Liver (tissue), 9 donors: Measurements from ENCODE around the gene IFNGR1. TPM values are rescaled to one million over a fixed set of nuclear protein-coding genes. Genes with fewer than 3 reads are reported as not detected.

Source experiments
- DNase-seq: peaks from one replicate; pipeline ENCODE4 v3.0.0-alpha.2; 2017; ENCODE audit warnings: low spot score
- H3K27ac ChIP-seq, 2 donors: one replicate each; pipeline ENCODE4 v1.7.0; 2013; ENCODE audit warnings: inconsistent platforms in 2 of 2, low read length in 2 of 2, control low read depth in 1 of 2, low read depth in 1 of 2, mild to moderate bottlenecking in 1 of 2
- H3K27me3 ChIP-seq, 4 donors: one replicate each; pipeline versions ENCODE4 v1.6.1 to v1.7.0; 2013; ENCODE audit warnings: low read length in 3 of 4, inconsistent platforms in 1 of 4, mild to moderate bottlenecking in 1 of 4, moderate library complexity in 1 of 4; ENCODE audit not compliant: control insufficient read depth in 4 of 4, insufficient read depth in 4 of 4
- H3K36me3 ChIP-seq, 4 donors: one replicate each; pipeline versions ENCODE4 v1.6.1 to v1.7.0; 2013; ENCODE audit warnings: low read length in 3 of 4, mild to moderate bottlenecking in 3 of 4, low read depth in 1 of 4, moderate library complexity in 1 of 4; ENCODE audit not compliant: control insufficient read depth in 4 of 4, insufficient read depth in 3 of 4
- H3K4me1 ChIP-seq, 4 donors: one replicate each; pipeline versions ENCODE4 v1.6.1 to v1.7.0; 2013; ENCODE audit warnings: low read length in 3 of 4, mild to moderate bottlenecking in 3 of 4, moderate library complexity in 1 of 4; ENCODE audit not compliant: control insufficient read depth in 4 of 4, insufficient read depth in 4 of 4
- H3K4me3 ChIP-seq, 3 donors: one replicate each; pipeline versions ENCODE4 v1.6.1 to v1.7.0; 2013; ENCODE audit warnings: low read length in 3 of 3, control low read depth in 1 of 3, low read depth in 1 of 3, mild to moderate bottlenecking in 1 of 3
- H3K9ac ChIP-seq, 2 donors: one replicate each; pipeline ENCODE4 v1.7.0; 2013; ENCODE audit warnings: low read length in 2 of 2, mild to moderate bottlenecking in 2 of 2, moderate library complexity in 2 of 2, control low read depth in 1 of 2, low read depth in 1 of 2
- H3K9me3 ChIP-seq, 4 donors: one replicate each; pipeline versions ENCODE4 v1.6.1 to v1.7.0; 2013; ENCODE audit warnings: low read length in 3 of 4; ENCODE audit not compliant: control insufficient read depth in 4 of 4
- ATF3 ChIP-seq: IDR thresholded peaks from 2 replicates; pipeline ENCODE4 v1.6.1; 2016; ENCODE audit warnings: antibody characterized with exemption
- CTCF ChIP-seq: fragments of 150-350 bp; IDR thresholded peaks from 2 replicates; pipeline ENCODE4 v1.5.1; 2017; ENCODE audit warnings: improper control_type of control experiment, low read depth, low read length; ENCODE audit not compliant: missing input control
- EGR1 ChIP-seq, 2 donors: IDR thresholded peaks; 2 replicates each; pipeline ENCODE4 v1.6.1; 2016 to 2018; ENCODE audit warnings: antibody characterized with exemption in 2 of 2, low read depth in 2 of 2
- FOXA1 ChIP-seq: IDR thresholded peaks from 2 replicates; pipeline ENCODE4 v1.6.1; 2016; ENCODE audit warnings: antibody characterized with exemption
- FOXA2 ChIP-seq: IDR thresholded peaks from 2 replicates; pipeline ENCODE4 v1.6.1; 2016; ENCODE audit warnings: antibody characterized with exemption
- GABPA ChIP-seq, 2 donors: IDR thresholded peaks in 1 of 2; conservative IDR thresholded peaks in 1 of 2; 2 replicates each; pipeline ENCODE4 v1.6.1; 2016; ENCODE audit warnings: antibody characterized with exemption in 2 of 2, mild to moderate bottlenecking in 1 of 2, moderate library complexity in 1 of 2
- HNF4A ChIP-seq, 2 donors: conservative IDR thresholded peaks; 2 replicates each; pipeline ENCODE4 v1.6.1; 2016; ENCODE audit warnings: antibody characterized with exemption in 2 of 2, mild to moderate bottlenecking in 2 of 2
- HNF4G ChIP-seq: IDR thresholded peaks from 2 replicates; pipeline ENCODE4 v1.6.1; 2016; ENCODE audit warnings: antibody characterized with exemption
- JUND ChIP-seq, 2 donors: IDR thresholded peaks; 2 replicates each; pipeline ENCODE4 v1.6.1; 2016; ENCODE audit warnings: antibody characterized with exemption in 2 of 2
- MAX ChIP-seq: IDR thresholded peaks from 2 replicates; pipeline ENCODE4 v1.6.1; 2016; ENCODE audit warnings: antibody characterized with exemption
- NR2F2 ChIP-seq: IDR thresholded peaks from 2 replicates; pipeline ENCODE4 v1.6.1; 2016; ENCODE audit warnings: antibody characterized with exemption
- RAD21 ChIP-seq, 2 donors: IDR thresholded peaks; 2 replicates each; pipeline ENCODE4 v1.6.1; 2016; ENCODE audit warnings: antibody characterized with exemption in 2 of 2, mild to moderate bottlenecking in 2 of 2
- REST ChIP-seq: IDR thresholded peaks from 2 replicates; pipeline ENCODE4 v1.6.1; 2016; ENCODE audit warnings: antibody characterized with exemption, mild to moderate bottlenecking
- RXRA ChIP-seq, 2 donors: IDR thresholded peaks; 2 replicates each; pipeline ENCODE4 v1.6.1; 2017 to 2018; ENCODE audit warnings: antibody characterized with exemption in 2 of 2, mild to moderate bottlenecking in 1 of 2
- SP1 ChIP-seq: IDR thresholded peaks from 2 replicates; pipeline ENCODE4 v1.6.1; 2018; ENCODE audit warnings: antibody characterized with exemption, mild to moderate bottlenecking
- TAF1 ChIP-seq: conservative IDR thresholded peaks from 2 replicates; pipeline ENCODE4 v1.6.1; 2016; ENCODE audit warnings: antibody characterized with exemption, mild to moderate bottlenecking
- YY1 ChIP-seq: IDR thresholded peaks from 2 replicates; pipeline ENCODE4 v1.6.1; 2016; ENCODE audit warnings: antibody characterized with exemption, mild to moderate bottlenecking
- ZBTB33 ChIP-seq: IDR thresholded peaks from 2 replicates; pipeline ENCODE4 v1.6.1; 2016; ENCODE audit warnings: antibody characterized with exemption
- WGBS: extraction: QIAGEN DNeasy Blood & Tissue Kit; methylation state at CpG from one replicate; pipeline ENCODE4 v1.1.7; 2013; 5-methylcytosine and 5-hydroxymethylcytosine counted together
- polyA plus RNA-seq, 2 donors: library from polyadenylated mRNA; stranded (reverse) in 1 of 2; unstranded in 1 of 2; fragments of 200-250 nt in 1 of 2; fragments of >200 nt in 1 of 2; fragmentation: Nextera tagmentation in 1 of 2; extraction: Ambion mirVana in 1 of 2; gene quantifications; one replicate each; pipeline versions ENCODE4 v1.2.1 to v1.2.3, GENCODE V29; 2013 to 2015
- total RNA-seq, 2 donors: library from RNA; depleted of rRNA; stranded (reverse); fragments of >200 nt; gene quantifications; one replicate each; pipeline ENCODE4 v1.2.3, GENCODE V29; 2014
- donor health status: healthy.
- donor health status: healthy.
- donor health status: healthy.
- donor health status: healthy.
- donor health status: healthy.

Gene IFNGR1
- total and polyA plus RNA-seq, 4 donors, result 33.9 to 57.8 (median 39.0) TPM

GRCh38 chr6:137162692-137163306 is 56.4 kb downstream of the IFNGR1 start:
- no peaks in the 10 kb centered on the region for H3K9me3 ChIP-seq
- TF ChIP-seq EGR1 (IDR thresholded peaks at IDR 0.05; ENCODE audit: low read depth in 2 of 2) (no peak), RAD21 (IDR thresholded peaks at IDR 0.05) (no peak), NR2F2 (no peak), FOXA2 (no peak), ATF3 (no peak), SP1 (no peak), HNF4A (conservative IDR thresholded peaks at IDR 0.05) (no peak), CTCF (no peak), HNF4G (no peak), REST (no peak), MAX (no peak), JUND (IDR thresholded peaks at IDR 0.05) (no peak), GABPA (IDR thresholded peaks at IDR 0.05 in 1 of 2, conservative IDR thresholded peaks at IDR 0.05 in 1 of 2) (no peak), YY1 (no peak), FOXA1 (no peak), TAF1 (no peak), RXRA (IDR thresholded peaks at IDR 0.05) (no peak), ZBTB33 (no peak)

More at GRCh38 chr6:137162692-137163306, 56.4 kb downstream of the IFNGR1 start:
- Histone ChIP-seq H3K4me3 (no peak overlapping the region), H3K27ac (no peak overlapping the region), H3K27me3 (peaks cover 0 to 5% (median 0%) of the 10 kb centered on the region in 4 donors), H3K36me3 (no peaks in the 10 kb centered on the region), H3K4me1 (no peaks in the 10 kb centered on the region), H3K9ac (no peak overlapping the region)
- WGBS, result 72% methylated on average over 3 of the region's 3 CpGs
- no peak for DNase-seq
